ENCODE data around the gene PLD3. TPM values are rescaled to one million over a fixed set of nuclear protein-coding genes. Genes with fewer than 3 reads are reported as not detected.

The PLD3 gene
- total RNA-seq, 3 donors from 2014 or later, result 120 to 158 (median 120) TPM

DNA sequence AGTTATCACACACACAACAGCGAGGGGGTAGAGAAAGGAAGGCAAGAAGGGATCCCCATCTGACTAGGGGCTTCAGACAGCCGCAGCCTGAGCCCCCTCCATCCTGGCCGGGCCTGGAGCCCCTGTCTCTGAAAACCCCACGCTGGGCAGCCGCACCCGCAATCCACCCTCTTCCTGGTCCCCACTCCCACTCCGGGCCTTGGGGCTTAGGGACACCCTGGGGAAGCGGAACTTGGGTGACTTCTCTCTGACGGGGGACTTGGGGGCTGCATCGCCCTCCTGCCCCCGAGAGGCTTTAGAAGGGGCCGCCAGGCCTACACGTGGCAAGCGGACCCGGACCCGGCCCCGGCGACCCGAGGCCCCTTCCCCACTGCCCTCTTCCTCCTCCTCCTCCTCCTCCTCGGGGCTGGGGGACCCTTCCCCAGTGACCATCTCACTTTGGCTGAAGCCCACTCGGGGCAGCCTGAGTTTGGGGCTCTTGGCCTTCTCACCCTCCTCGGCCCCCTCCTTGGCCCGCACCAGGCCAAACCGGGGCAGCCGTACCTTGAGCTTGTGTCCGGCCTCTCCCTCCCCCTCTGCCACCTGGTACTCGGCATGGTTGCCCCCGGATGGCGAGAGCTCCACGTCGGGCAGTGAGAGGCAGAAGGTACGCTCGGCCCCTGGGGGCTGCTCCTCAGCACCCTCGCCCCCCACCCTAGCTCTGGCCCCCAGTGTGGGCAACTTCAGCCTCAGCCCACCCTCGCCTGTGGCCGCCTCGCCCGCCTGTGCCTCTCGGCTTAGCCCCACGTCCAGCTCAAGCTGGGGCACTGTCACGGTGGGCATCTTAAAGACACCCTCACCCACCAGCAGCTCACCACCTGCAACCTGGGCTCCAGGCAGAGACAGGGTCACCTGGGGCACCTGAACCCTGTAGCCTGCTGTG lies 45.7 kb downstream of the PLD3 start:
- H3K9me3 ChIP-seq, result no peaks in the 10 kb centered on the region
- no peak for DNase-seq
- no peak overlapping the region for H3K4me3 ChIP-seq
- H3K36me3 ChIP-seq (ENCODE audit: low read depth), result no peaks in the 10 kb centered on the region
- intact Hi-C loops (cut with DNase I, micrococcal nuclease), result no loop called here
- TF ChIP-seq, protein P1, sequence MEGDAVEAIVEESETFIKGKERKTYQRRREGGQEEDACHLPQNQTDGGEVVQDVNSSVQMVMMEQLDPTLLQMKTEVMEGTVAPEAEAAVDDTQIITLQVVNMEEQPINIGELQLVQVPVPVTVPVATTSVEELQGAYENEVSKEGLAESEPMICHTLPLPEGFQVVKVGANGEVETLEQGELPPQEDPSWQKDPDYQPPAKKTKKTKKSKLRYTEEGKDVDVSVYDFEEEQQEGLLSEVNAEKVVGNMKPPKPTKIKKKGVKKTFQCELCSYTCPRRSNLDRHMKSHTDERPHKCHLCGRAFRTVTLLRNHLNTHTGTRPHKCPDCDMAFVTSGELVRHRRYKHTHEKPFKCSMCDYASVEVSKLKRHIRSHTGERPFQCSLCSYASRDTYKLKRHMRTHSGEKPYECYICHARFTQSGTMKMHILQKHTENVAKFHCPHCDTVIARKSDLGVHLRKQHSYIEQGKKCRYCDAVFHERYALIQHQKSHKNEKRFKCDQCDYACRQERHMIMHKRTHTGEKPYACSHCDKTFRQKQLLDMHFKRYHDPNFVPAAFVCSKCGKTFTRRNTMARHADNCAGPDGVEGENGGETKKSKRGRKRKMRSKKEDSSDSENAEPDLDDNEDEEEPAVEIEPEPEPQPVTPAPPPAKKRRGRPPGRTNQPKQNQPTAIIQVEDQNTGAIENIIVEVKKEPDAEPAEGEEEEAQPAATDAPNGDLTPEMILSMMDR (IDR thresholded peaks at IDR 0.05), result no peak
- H3K4me1 ChIP-seq (ENCODE audit: low read depth), result no peaks in the 10 kb centered on the region
- ATAC-seq, result no peak

DNA sequence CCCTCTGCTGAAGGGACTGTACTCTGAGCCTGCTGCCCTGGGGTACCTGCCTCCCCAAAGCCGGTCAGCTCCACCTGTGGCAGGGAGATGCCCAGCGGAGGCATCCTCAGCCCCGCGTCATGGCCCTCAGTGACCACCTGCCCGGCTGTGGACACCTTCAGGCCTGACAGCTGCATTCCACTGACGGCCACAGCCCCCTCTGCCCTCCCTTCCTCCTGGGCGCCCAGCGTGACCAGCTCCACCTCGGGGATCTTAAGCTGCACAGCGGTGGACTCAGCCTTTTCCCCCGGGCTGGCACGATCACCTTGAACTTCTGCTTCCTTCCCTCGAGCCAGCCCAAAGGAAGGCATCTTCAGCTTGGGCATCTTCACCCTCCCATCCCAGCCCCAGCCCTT lies 46.3 kb downstream of the PLD3 start:
- H3K4me3 ChIP-seq, result no peak overlapping the region
- no peaks in the 10 kb centered on the region for H3K36me3 ChIP-seq (ENCODE audit: low read depth)
- no peak for ATAC-seq
- TF ChIP-seq, protein P1 (IDR thresholded peaks at IDR 0.05), result no peak
- no peaks in the 10 kb centered on the region for H3K9me3 ChIP-seq
- intact Hi-C loops (cut with DNase I, micrococcal nuclease), result no loop called here
- no peaks in the 10 kb centered on the region for H3K4me1 ChIP-seq (ENCODE audit: low read depth)
- DNase-seq, result no peak

DNA sequence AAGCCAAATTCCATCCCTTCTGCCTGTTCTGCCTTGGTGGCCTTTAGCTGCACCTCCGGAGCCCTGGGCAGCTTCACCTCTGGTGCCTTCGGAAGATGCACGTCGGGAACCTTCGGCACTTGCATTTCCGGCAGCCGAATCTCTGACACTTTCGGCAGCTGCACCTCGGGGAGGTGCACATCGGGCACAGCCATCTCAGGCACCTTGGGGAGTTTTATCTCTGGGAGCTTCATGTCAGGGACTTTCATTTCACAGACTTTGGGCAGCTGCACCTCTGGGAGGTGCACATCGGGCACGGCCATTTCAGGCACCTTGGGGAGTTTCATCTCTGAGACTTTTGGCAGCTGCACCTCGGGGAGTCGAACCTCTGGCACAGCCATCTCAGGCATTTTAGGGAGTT lies 47.5 kb downstream of the PLD3 start:
- DNase-seq (no peak), ATAC-seq (no peak)
- intact Hi-C loops (cut with DNase I, micrococcal nuclease), result no loop called here
- Histone ChIP-seq H3K9me3 (no peaks in the 10 kb centered on the region), H3K4me1 (ENCODE audit: low read depth) (no peaks in the 10 kb centered on the region), H3K36me3 (ENCODE audit: low read depth) (no peaks in the 10 kb centered on the region), H3K4me3 (no peak overlapping the region)
- TF ChIP-seq, protein P1 (IDR thresholded peaks at IDR 0.05), result no peak

DNA sequence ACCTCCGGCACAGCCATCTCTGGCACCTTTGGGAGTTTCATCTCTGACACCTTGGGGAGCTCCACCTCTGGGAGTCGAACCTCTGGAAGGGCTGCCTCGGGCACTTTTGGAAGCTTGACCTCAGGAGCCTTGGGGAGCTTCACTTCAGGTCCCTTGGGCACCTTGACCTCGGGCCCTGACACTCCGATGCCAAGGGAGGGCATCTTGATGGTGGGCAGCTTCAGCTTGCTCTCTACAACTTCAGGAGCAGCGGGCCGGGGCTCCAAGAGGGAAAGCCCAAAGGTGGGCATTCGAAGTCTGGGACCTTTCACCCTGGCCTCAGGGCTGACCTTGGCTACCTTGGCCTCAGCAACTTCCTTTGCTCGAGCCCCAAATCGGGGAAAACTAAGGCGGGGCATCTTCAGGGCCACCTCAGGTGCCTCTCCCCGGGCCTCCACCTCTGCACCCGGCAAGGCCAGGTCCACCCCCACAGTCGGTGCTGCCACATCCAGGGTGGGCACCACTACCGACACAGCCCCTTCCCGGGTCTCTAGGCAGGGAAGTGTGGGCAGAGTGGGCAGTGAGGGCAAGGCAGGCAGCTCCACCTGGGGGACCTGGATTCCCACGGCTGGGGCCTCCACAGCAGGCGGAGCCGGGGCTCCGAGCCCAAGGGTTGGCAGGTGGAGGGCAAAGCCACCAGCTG lies 48.5 kb downstream of the PLD3 start:
- TF ChIP-seq, protein P1 (IDR thresholded peaks at IDR 0.05), result no peak
- no peaks in the 10 kb centered on the region for H3K36me3 ChIP-seq (ENCODE audit: low read depth)
- H3K4me3 ChIP-seq, result no peak overlapping the region
- no peaks in the 10 kb centered on the region for H3K4me1 ChIP-seq (ENCODE audit: low read depth)
- ATAC-seq, result no peak
- intact Hi-C loops (cut with DNase I, micrococcal nuclease), result no loop called here
- no peak for DNase-seq
- H3K9me3 ChIP-seq, result no peaks in the 10 kb centered on the region

DNA sequence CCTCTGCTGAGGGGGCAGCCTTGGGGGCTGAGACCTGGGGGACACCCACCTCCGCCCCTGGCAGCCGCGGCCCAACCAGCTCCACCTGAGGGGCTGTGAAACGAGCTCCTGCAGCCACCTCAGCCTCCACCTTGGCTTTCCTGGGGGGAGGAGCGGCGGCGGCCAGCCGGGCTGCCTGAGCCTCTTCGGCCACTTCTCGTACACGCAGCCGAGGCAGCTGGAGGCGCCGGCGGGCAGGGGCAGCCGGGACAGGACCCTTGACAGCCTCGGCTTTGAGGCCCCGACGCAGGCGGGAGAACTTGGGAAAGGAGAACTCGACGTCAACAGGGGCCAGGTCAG lies 49.0 kb downstream of the PLD3 start:
- Histone ChIP-seq H3K9me3 (no peaks in the 10 kb centered on the region), H3K4me1 (ENCODE audit: low read depth) (no peaks in the 10 kb centered on the region), H3K4me3 (no peak overlapping the region), H3K36me3 (ENCODE audit: low read depth) (no peaks in the 10 kb centered on the region)
- intact Hi-C loops (cut with DNase I, micrococcal nuclease), result no loop called here
- no peak for ATAC-seq
- DNase-seq, result no peak
- TF ChIP-seq, protein P1 (IDR thresholded peaks at IDR 0.05), result no peak
